PC-9 (cell line): ENCODE data around the gene BTBD8.

Experiments used
- CTCF ChIP-seq: fragments of 200-600 bp; sonication (generic); conservative IDR thresholded peaks from 2 replicates; pipeline ENCODE4 v1.6.1; 2017; ENCODE audit warnings: mixed run types, antibody characterized with exemption, mild to moderate bottlenecking, moderate library complexity
- EZH2 ChIP-seq: fragments of 200-600 bp; sonication (generic); IDR thresholded peaks from 2 replicates; pipeline ENCODE4 v1.8.0; 2017; ENCODE audit warnings: antibody characterized with exemption, low read depth

GRCh38 chr1:92091625-92092024 lies 11.5 kb downstream of the BTBD8 start:
- TF ChIP-seq CTCF (no peak), EZH2 (no peak)
